ENCODE data around the gene HSPB1. TPM values are rescaled to one million over a fixed set of nuclear protein-coding genes. Genes with fewer than 3 reads are reported as not detected.
"Not testable (repeated sequence)": the region's sequence is repeated elsewhere in the genome, so short reads cannot be mapped to it uniquely, and the experiment has no call there.

HSPB1 gene
- total RNA-seq, 3 donors from 2014 or later, result 207 to 840 (median 310) TPM

GRCh38 chr7:76296743-76297740 lies 5.4 kb upstream of the HSPB1 start:
- DNase-seq (peak; percentile 88 to 92 (median 90)), ATAC-seq (peak; percentile 88)
- intact Hi-C loops (cut with DNase I, micrococcal nuclease), result no loop called here
- TF ChIP-seq CTCF (IDR thresholded peaks at IDR 0.05), result no peak
- peaks cover 40% of the 10 kb centered on the region for H3K4me1 ChIP-seq (ENCODE audit: low read depth)
- no peaks in the 10 kb centered on the region for H3K36me3 ChIP-seq (ENCODE audit: low read depth)
- no peak overlapping the region for H3K4me3 ChIP-seq
- H3K9me3 ChIP-seq, result no peaks in the 10 kb centered on the region

DNA sequence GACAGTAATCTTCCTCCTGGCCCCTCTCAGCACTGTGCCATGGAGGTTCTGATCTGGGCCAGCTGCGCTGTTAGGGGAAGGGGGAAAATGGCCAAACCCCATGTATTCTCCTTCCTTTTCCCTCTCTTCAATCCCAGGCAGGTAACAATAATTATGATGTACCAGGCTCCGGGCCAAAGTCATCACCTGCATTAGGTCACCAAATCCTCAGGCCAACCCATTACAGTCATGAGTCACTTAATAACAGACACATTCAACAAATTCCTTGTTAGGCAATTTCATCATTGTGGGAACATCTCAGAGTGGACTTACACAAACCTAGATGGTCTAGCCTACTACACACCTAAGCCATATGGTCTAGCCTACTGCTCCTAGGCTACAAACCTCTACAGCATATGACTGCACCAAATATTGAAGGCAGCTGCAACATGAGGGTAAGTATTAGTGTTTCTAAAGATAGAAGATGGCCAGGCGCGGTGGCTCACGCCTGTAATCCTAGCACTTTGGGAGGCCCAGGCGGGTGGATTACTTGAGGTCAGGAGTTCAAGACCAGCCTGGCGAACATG lies 2.2 kb upstream of the HSPB1 start:
- TF ChIP-seq CTCF (IDR thresholded peaks at IDR 0.05), result no peak
- Histone ChIP-seq H3K4me1 (ENCODE audit: low read depth) (peaks cover 39% of the 10 kb centered on the region), H3K36me3 (ENCODE audit: low read depth) (no peaks in the 10 kb centered on the region), H3K9me3 (no peaks in the 10 kb centered on the region), H3K4me3 (no peak overlapping the region)
- DNase-seq (no peak), ATAC-seq (peak; percentile 4)
- intact Hi-C loops (cut with DNase I, micrococcal nuclease), result no loop called here

DNA sequence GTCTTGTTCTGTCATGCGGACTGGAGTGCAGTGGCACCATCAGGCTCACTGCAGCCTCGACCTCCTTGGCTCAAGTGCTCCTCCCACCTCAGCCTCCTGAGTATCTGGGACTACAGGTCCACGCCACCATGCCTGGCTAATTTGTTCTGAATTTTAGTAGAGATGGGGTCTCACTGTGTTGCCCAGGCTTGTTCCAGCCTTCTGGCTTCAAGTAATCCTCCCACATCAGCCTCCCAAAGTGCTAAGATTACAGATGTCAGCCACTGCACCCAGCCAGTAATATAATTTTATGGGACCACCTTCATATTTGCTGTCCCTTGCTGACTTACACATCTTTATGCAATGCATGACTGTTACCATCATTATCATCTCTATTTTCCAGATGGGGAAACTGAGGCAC lies 1.5 kb upstream of the HSPB1 start:
- no peak for ATAC-seq
- Histone ChIP-seq H3K4me3 (no peak overlapping the region), H3K36me3 (ENCODE audit: low read depth) (no peaks in the 10 kb centered on the region), H3K9me3 (no peaks in the 10 kb centered on the region), H3K4me1 (ENCODE audit: low read depth) (peaks cover 33% of the 10 kb centered on the region)
- intact Hi-C loops (cut with DNase I, micrococcal nuclease), result no loop called here
- TF ChIP-seq CTCF (IDR thresholded peaks at IDR 0.05), result no peak
- no peak for DNase-seq

DNA sequence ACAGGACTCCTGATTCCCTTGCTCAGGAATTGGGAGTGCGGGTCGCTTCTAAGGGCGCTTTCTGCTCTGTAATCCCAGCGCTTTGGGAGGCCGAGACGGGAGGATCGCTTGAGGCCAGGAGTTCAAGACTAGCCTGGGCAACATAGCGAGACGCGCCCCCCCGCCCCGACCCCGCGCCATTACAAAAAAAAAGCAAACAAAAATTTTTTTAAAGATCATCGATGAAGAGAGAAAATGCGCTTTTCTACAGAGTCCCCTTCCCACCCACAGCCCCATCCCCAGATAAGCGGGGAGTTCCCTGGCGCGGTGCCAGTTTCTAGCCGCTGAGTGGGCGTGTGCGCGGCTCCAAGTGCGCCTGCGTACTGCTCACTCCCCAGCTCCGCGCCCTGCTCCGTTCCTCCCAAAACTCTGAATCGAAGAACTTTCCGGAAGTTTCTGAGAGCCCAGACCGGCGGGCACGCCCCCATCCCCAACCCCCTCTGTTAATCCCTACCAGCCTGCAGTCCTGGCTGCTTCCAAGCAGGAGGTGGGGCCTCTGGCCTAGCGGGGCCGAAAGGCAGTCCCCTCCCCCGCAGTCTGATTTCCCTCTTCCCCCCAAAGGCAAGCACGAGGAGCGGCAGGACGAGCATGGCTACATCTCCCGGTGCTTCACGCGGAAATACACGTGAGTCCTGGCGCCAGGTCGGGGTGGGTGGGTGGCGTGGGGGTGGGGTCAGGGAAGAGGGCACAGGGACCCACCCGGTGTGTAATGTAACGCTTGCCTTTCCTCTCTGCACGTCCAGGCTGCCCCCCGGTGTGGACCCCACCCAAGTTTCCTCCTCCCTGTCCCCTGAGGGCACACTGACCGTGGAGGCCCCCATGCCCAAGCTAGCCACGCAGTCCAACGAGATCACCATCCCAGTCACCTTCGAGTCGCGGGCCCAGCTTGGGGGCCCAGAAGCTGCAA lies 1.0 kb downstream of the HSPB1 start:
- Histone ChIP-seq H3K4me3 (peak overlapping the region; percentile 70), H3K36me3 (ENCODE audit: low read depth) (no peaks in the 10 kb centered on the region), H3K4me1 (ENCODE audit: low read depth) (peaks cover 21% of the 10 kb centered on the region), H3K9me3 (no peaks in the 10 kb centered on the region)
- intact Hi-C loops (cut with DNase I, micrococcal nuclease), result no loop called here
- DNase-seq, result peak; percentile 84 to 92 (median 89)
- TF ChIP-seq CTCF (IDR thresholded peaks at IDR 0.05), result no peak
- peak; percentile 74 for ATAC-seq

DNA sequence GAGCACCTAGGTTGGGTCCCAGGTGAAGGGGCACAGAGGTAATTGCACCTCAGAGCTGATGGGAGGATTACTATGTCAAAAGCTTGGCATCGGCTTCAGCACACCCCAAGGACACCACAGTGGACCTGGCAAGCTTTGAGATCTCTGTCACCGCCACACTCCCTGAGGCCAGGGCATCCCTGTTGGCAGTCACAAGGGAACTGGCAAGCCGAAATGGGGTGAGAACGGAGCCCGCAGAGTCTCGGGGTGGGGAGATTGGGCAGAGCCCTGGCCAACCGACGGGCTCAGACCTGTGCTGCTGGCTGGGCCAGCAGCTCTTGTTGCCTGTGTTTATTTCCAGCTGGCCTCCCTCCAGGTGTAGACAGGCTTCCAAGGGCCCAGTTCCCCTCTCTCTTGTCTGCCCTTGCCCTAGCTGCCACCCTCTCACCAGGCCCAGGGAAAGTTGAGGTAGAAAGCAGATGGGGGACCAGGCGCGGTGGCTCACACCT lies 2.5 kb downstream of the HSPB1 start:
- H3K36me3 ChIP-seq (ENCODE audit: low read depth), result no peaks in the 10 kb centered on the region
- peaks cover 21% of the 10 kb centered on the region for H3K4me1 ChIP-seq (ENCODE audit: low read depth)
- ATAC-seq (no peak), DNase-seq (no peak)
- no peak overlapping the region for H3K4me3 ChIP-seq
- TF ChIP-seq CTCF (IDR thresholded peaks at IDR 0.05), result no peak
- intact Hi-C loops (cut with DNase I, micrococcal nuclease), result no loop called here
- H3K9me3 ChIP-seq, result no peaks in the 10 kb centered on the region

GRCh38 chr7:76308874-76309273 lies 6.4 kb downstream of the HSPB1 start:
- H3K4me3 ChIP-seq; intact Hi-C loops (cut with DNase I, micrococcal nuclease); DNase-seq; H3K36me3 ChIP-seq (ENCODE audit: low read depth); H3K9me3 ChIP-seq; ATAC-seq: not testable (repeated sequence)
- peaks cover 14% of the 10 kb centered on the region for H3K4me1 ChIP-seq (ENCODE audit: low read depth)

DNA sequence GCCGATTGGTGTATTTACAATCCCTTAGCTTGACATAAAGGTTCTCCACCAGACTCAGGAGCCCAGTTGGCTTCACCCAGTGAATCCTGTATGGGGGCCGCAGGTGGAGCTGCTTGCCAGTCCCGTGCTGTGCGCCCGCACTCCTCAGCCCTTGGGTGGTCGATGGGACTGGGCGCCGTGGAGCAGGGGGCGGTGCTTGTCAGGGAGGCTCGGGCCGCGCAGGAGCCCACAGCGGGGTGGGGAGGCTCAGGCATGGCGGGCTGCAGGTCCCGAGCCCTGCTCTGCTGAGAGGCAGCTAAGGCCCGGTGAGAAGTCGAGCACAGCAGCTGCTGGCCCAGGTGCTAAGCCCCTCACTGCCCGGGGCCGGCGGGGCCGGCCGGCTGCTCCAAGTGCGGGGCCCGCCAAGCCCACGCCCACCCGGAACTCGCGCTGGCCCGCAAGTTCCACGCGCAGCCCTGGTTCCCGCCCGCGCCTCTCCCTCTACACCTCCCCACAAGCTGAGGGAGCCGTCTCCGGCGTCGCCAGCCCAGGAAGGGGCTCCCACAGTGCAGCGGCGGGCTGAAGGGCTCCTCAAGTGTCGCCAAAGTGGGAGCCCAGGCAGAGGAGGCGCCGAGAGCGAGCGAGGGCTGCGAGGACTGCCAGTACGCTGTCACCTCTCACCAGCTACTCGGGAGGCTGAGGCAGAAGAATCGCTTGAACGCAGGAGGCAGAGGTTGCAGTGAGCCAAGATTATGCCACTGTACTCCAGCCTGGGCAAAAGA lies 7.0 kb downstream of the HSPB1 start:
- H3K4me1 ChIP-seq (ENCODE audit: low read depth); H3K36me3 ChIP-seq (ENCODE audit: low read depth); H3K4me3 ChIP-seq; ATAC-seq; H3K9me3 ChIP-seq; DNase-seq: not testable (repeated sequence)
- intact Hi-C loops (cut with DNase I, micrococcal nuclease), result loop anchor here (10.0 kb wide), 1 partner anchor 135 kb away; no protein-coding TSS in a partner anchor
